Muscle of leg (tissue), 11 donors: Measurements from ENCODE around the gene MAPK8IP2. TPM values are rescaled to one million over a fixed set of nuclear protein-coding genes. Genes with fewer than 3 reads are reported as not detected.

Experiments used
- DNase-seq: peaks from one replicate; pipeline ENCODE4 v3.0.0; 2013
- H3K27ac ChIP-seq: one replicate; pipeline ENCODE4 v1.5.1; 2013; ENCODE audit warnings: mild to moderate bottlenecking, low read length, control low read depth
- H3K27me3 ChIP-seq: one replicate; pipeline ENCODE4 v1.6.1; 2013; ENCODE audit warnings: low read length; ENCODE audit not compliant: control insufficient read depth, insufficient read depth
- H3K36me3 ChIP-seq: one replicate; pipeline ENCODE4 v1.6.1; 2013; ENCODE audit warnings: low read length; ENCODE audit not compliant: control insufficient read depth, insufficient read depth
- H3K4me1 ChIP-seq: one replicate; pipeline ENCODE4 v1.6.1; 2013; ENCODE audit warnings: low read length; ENCODE audit not compliant: control insufficient read depth, insufficient read depth
- H3K4me3 ChIP-seq: one replicate; pipeline ENCODE4 v1.5.1; 2013; ENCODE audit warnings: low read length, control low read depth
- H3K9me3 ChIP-seq: replicated peaks from 2 replicates; pipeline ENCODE4 v1.6.1; 2013; ENCODE audit warnings: low read depth, low read length; ENCODE audit not compliant: control insufficient read depth
- WGBS: methylation state at CpG from one replicate; pipeline ENCODE4 v1.1.5; 2013; ENCODE audit warnings: missing lambda C conversion rate; ENCODE audit not compliant: insufficient coverage; 5-methylcytosine and 5-hydroxymethylcytosine counted together
- polyA plus RNA-seq, 8 donors: library from polyadenylated mRNA; unstranded; fragments of 120-200 nt; gene quantifications; one replicate each; pipeline versions ENCODE4 v1.2.1 to v1.2.3, GENCODE V29; 2013; ENCODE audit warnings: inconsistent platforms in 1 of 8, low replicate concordance in 1 of 8; ENCODE audit not compliant: insufficient read length in 8 of 8, insufficient read depth in 1 of 8
- total RNA-seq: library from RNA; stranded (reverse); fragments of 120-200 nt; gene quantifications from one replicate; pipeline ENCODE4 v1.2.4, GENCODE V29; 2013

Gene MAPK8IP2
- total and polyA plus RNA-seq, 9 donors, result 0.22 to 0.68 (median 0.51) TPM

GRCh38 chr22:50567721-50568252 lies 32.8 kb upstream of the MAPK8IP2 start:
- no peak overlapping the region for H3K4me3 ChIP-seq
- no peaks in the 10 kb centered on the region for H3K9me3 ChIP-seq
- peaks cover 5% of the 10 kb centered on the region for H3K27me3 ChIP-seq
- no peak overlapping the region for H3K27ac ChIP-seq
- 76% methylated on average over 5 of the region's 7 CpGs for WGBS
- H3K36me3 ChIP-seq, result peaks cover 26% of the 10 kb centered on the region
- DNase-seq, result no peak
- H3K4me1 ChIP-seq, result peaks cover 10% of the 10 kb centered on the region

GRCh38 chr22:50568626-50569025 lies 32.0 kb upstream of the MAPK8IP2 start:
- H3K9me3 ChIP-seq, result no peaks in the 10 kb centered on the region
- WGBS, result 64% methylated on average over 4 of the region's 7 CpGs
- H3K4me3 ChIP-seq, result no peak overlapping the region
- DNase-seq, result no peak
- H3K27ac ChIP-seq, result no peak overlapping the region
- H3K36me3 ChIP-seq, result peaks cover 26% of the 10 kb centered on the region
- peaks cover 2% of the 10 kb centered on the region for H3K27me3 ChIP-seq
- H3K4me1 ChIP-seq, result peaks cover 3% of the 10 kb centered on the region

GRCh38 chr22:50569041-50569459 lies 31.5 kb upstream of the MAPK8IP2 start:
- Histone ChIP-seq H3K27ac (no peak overlapping the region), H3K4me3 (no peak overlapping the region), H3K9me3 (no peaks in the 10 kb centered on the region), H3K27me3 (peaks cover 2% of the 10 kb centered on the region), H3K36me3 (peaks cover 29% of the 10 kb centered on the region), H3K4me1 (no peaks in the 10 kb centered on the region)
- DNase-seq, result no peak
- 84% methylated on average over 6 of the region's 8 CpGs for WGBS

GRCh38 chr22:50569896-50570535 lies 30.6 kb upstream of the MAPK8IP2 start:
- Histone ChIP-seq H3K27ac (no peak overlapping the region), H3K36me3 (peaks cover 32% of the 10 kb centered on the region), H3K27me3 (peaks cover 2% of the 10 kb centered on the region), H3K9me3 (no peaks in the 10 kb centered on the region), H3K4me3 (no peak overlapping the region), H3K4me1 (no peaks in the 10 kb centered on the region)
- WGBS, result 81% methylated on average over 11 of the region's 13 CpGs
- no peak for DNase-seq

- 86% methylated on average over 11 of the region's 12 CpGs for WGBS
- Histone ChIP-seq H3K36me3 (peaks cover 32% of the 10 kb centered on the region), H3K4me3 (no peak overlapping the region), H3K27me3 (no peaks in the 10 kb centered on the region), H3K27ac (no peak overlapping the region), H3K4me1 (no peaks in the 10 kb centered on the region), H3K9me3 (no peaks in the 10 kb centered on the region)
- no peak for DNase-seq
Observed at GRCh38 chr22:50570861-50571260, 29.7 kb upstream of the MAPK8IP2 start.

- Histone ChIP-seq H3K4me1 (no peaks in the 10 kb centered on the region), H3K9me3 (no peaks in the 10 kb centered on the region), H3K36me3 (peaks cover 32% of the 10 kb centered on the region), H3K27me3 (peaks cover 3% of the 10 kb centered on the region), H3K4me3 (no peak overlapping the region), H3K27ac (no peak overlapping the region)
- 85% methylated on average over 25 of the region's 26 CpGs for WGBS
- no peak for DNase-seq
Observed at GRCh38 chr22:50571264-50572175, 29.1 kb upstream of the MAPK8IP2 start.

GRCh38 chr22:50572965-50573364 lies 27.6 kb upstream of the MAPK8IP2 start:
- Histone ChIP-seq H3K27ac (no peak overlapping the region), H3K36me3 (peaks cover 32% of the 10 kb centered on the region), H3K9me3 (no peaks in the 10 kb centered on the region), H3K27me3 (peaks cover 11% of the 10 kb centered on the region), H3K4me1 (peaks cover 10% of the 10 kb centered on the region), H3K4me3 (no peak overlapping the region)
- 90% methylated on average over 9 of the region's 11 CpGs for WGBS
- DNase-seq, result no peak

- no peak for DNase-seq
- peaks cover 28% of the 10 kb centered on the region for H3K36me3 ChIP-seq
- 81% methylated on average over 16 of the region's 26 CpGs for WGBS
- no peak overlapping the region for H3K4me3 ChIP-seq
- no peaks in the 10 kb centered on the region for H3K9me3 ChIP-seq
- H3K27ac ChIP-seq, result no peak overlapping the region
- H3K4me1 ChIP-seq, result peaks cover 18% of the 10 kb centered on the region
- peaks cover 17% of the 10 kb centered on the region for H3K27me3 ChIP-seq
Observed at GRCh38 chr22:50573491-50574382, 26.9 kb upstream of the MAPK8IP2 start.

- Histone ChIP-seq H3K27me3 (peaks cover 19% of the 10 kb centered on the region), H3K4me3 (no peak overlapping the region), H3K9me3 (no peaks in the 10 kb centered on the region), H3K4me1 (peaks cover 24% of the 10 kb centered on the region), H3K36me3 (peaks cover 30% of the 10 kb centered on the region), H3K27ac (no peak overlapping the region)
- no peak for DNase-seq
- WGBS, result 79% methylated on average over 10 of the region's 11 CpGs
Observed at GRCh38 chr22:50574383-50574755, 26.2 kb upstream of the MAPK8IP2 start.
